H1 (cell line): Measurements from ENCODE around the gene GAMT. TPM values are rescaled to one million over a fixed set of nuclear protein-coding genes. Genes with fewer than 3 reads are reported as not detected.

ENCODE experiments used
- CTCF ChIA-PET: fragments of 300-600 bp; sonication (Branson Sonifier 250); formaldehyde crosslinking; loops from one replicate; lab custom pipeline; 2021; ENCODE audit not compliant: partially characterized antibody; lab: Charles Lee
- POLR2A ChIA-PET: fragments of 300-600 bp; sonication (Branson Sonifier 250); formaldehyde crosslinking; loops from one replicate; lab custom pipeline; 2021; ENCODE audit warnings: inconsistent platforms; ENCODE audit not compliant: partially characterized antibody; lab: Charles Lee
- DNase-seq, 2 experiments: peaks; one replicate each; pipeline versions ENCODE4 v3.0.0 to v3.0.0-alpha.2; 2010 to 2022; ENCODE audit warnings: low spot score in 2 of 2, low read depth in 1 of 2, mixed read lengths in 1 of 2
- FAIRE-seq: peaks from 2 replicates; lab custom pipeline; 2011; peaks lifted over from hg19 to GRCh38; lab: Jason Lieb, UNC
- H2AFZ ChIP-seq: 2 replicates; pipeline ENCODE4 v1.8.1; 2012; ENCODE audit warnings: low read length, inconsistent platforms
- H2AK5ac ChIP-seq: 2 replicates; pipeline ENCODE4 v1.6.1; 2013; ENCODE audit warnings: low read depth, low read length
- H2BK120ac ChIP-seq: replicated peaks from 2 replicates; pipeline ENCODE3; 2013; ENCODE audit warnings: low read depth, low read length, inconsistent platforms
- H2BK12ac ChIP-seq: 2 replicates; pipeline ENCODE4 v1.6.1; 2013; ENCODE audit warnings: low read depth, low read length
- H2BK15ac ChIP-seq: 2 replicates; pipeline ENCODE4 v1.6.1; 2013; ENCODE audit warnings: low read length
- H2BK20ac ChIP-seq: 2 replicates; pipeline ENCODE4 v1.6.1; 2013; ENCODE audit warnings: low read length
- H2BK5ac ChIP-seq: 2 replicates; pipeline ENCODE4 v1.6.1; 2013; ENCODE audit warnings: low read depth, low read length
- H3K14ac ChIP-seq: 2 replicates; pipeline ENCODE4 v1.6.1; 2013; ENCODE audit warnings: inconsistent platforms; ENCODE audit not compliant: insufficient read length
- H3K18ac ChIP-seq: 2 replicates; pipeline ENCODE4 v1.6.1; 2013; ENCODE audit warnings: low read length; ENCODE audit errors: extremely low read depth
- H3K23ac ChIP-seq: 2 replicates; pipeline ENCODE4 v1.6.1; 2013; ENCODE audit warnings: inconsistent platforms; ENCODE audit not compliant: insufficient read length
- H3K23me2 ChIP-seq: 2 replicates; pipeline ENCODE4 v1.6.1; 2013; ENCODE audit warnings: low read depth, low read length
- H3K27ac ChIP-seq: 2 replicates; pipeline ENCODE4 v1.6.1; 2011; ENCODE audit warnings: low read depth, low read length, inconsistent platforms
- H3K27me3 ChIP-seq, 4 experiments: replicated peaks in 1 of 4; 1 replicate in 1 of 4; 2 replicates in 3 of 4; pipeline versions ENCODE4 v1.6.1 to v1.8.1; 2011 to 2013; ENCODE audit warnings: low read length in 3 of 4, mild to moderate bottlenecking in 3 of 4, inconsistent platforms in 2 of 4, mixed read lengths in 2 of 4, moderate library complexity in 1 of 4; ENCODE audit not compliant: control insufficient read depth in 3 of 4, insufficient read depth in 3 of 4; ENCODE audit errors: extremely low read depth in 1 of 4
- H3K36me3 ChIP-seq, 4 experiments: 2 replicates each; pipeline versions ENCODE4 v1.6.1 to v1.8.1; 2011 to 2013; ENCODE audit warnings: mild to moderate bottlenecking in 4 of 4, low read length in 3 of 4, moderate library complexity in 2 of 4, control low read depth in 1 of 4, inconsistent platforms in 1 of 4; ENCODE audit not compliant: insufficient read depth in 4 of 4, control insufficient read depth in 2 of 4
- H3K4ac ChIP-seq: replicated peaks from 2 replicates; pipeline ENCODE3; 2013; ENCODE audit warnings: low read length, low read depth, mixed read lengths, inconsistent platforms; ENCODE audit not compliant: insufficient read length
- H3K4me1 ChIP-seq, 4 experiments: replicated peaks in 1 of 4; 1 replicate in 1 of 4; 2 replicates in 3 of 4; pipeline versions ENCODE4 v1.6.1 to v1.8.1; 2011 to 2013; ENCODE audit warnings: low read length in 3 of 4, inconsistent platforms in 2 of 4, mixed read lengths in 1 of 4; ENCODE audit not compliant: insufficient read depth in 4 of 4, control insufficient read depth in 3 of 4
- H3K4me2 ChIP-seq, 2 experiments: 2 replicates each; pipeline versions ENCODE4 v1.6.1 to v1.8.1; 2011 to 2013; ENCODE audit warnings: low read depth in 2 of 2, low read length in 2 of 2, control low read depth in 1 of 2, inconsistent platforms in 1 of 2, mild to moderate bottlenecking in 1 of 2; ENCODE audit not compliant: insufficient read depth in 1 of 2
- H3K4me3 ChIP-seq, 4 experiments: fragments of 200-600, 300-600 bp in 1 of 4; sonication (generic), shearing (Covaris generic), sonication (Bioruptor Twin) in 1 of 4; 2 replicates each; pipeline versions ENCODE4 v1.5.1 to v1.8.1; 2011 to 2016; ENCODE audit warnings: low read length in 4 of 4, low read depth in 3 of 4, control low read depth in 2 of 4, inconsistent platforms in 2 of 4, mild to moderate bottlenecking in 2 of 4, mixed read lengths in 1 of 4, moderate library complexity in 1 of 4; ENCODE audit not compliant: insufficient read depth in 2 of 4; ENCODE audit errors: extremely low read depth in 1 of 4
- H3K56ac ChIP-seq: replicated peaks from 2 replicates; pipeline ENCODE3; 2013; ENCODE audit warnings: low read depth, mild to moderate bottlenecking, mixed read lengths, low read length, inconsistent platforms; ENCODE audit not compliant: insufficient read length
- H3K79me1 ChIP-seq: 2 replicates; pipeline ENCODE4 v1.6.1; 2013; ENCODE audit warnings: low read depth, low read length, control low read depth
- H3K79me2 ChIP-seq, 2 experiments: 2 replicates each; pipeline versions ENCODE4 v1.6.1 to v1.8.1; 2012 to 2013; ENCODE audit warnings: low read length in 2 of 2, mild to moderate bottlenecking in 2 of 2, inconsistent platforms in 1 of 2; ENCODE audit not compliant: insufficient read depth in 2 of 2, control insufficient read depth in 1 of 2
- H3K9ac ChIP-seq, 4 experiments: replicated peaks in 1 of 4; 1 replicate in 1 of 4; 2 replicates in 3 of 4; pipeline versions ENCODE4 v1.6.1 to v1.8.1; 2011 to 2013; ENCODE audit warnings: low read depth in 3 of 4, low read length in 3 of 4, control low read depth in 2 of 4, mild to moderate bottlenecking in 2 of 4, moderate library complexity in 2 of 4, inconsistent platforms in 1 of 4; ENCODE audit errors: extremely low read depth in 1 of 4
- H3K9me3 ChIP-seq, 2 experiments: 2 replicates each; pipeline versions ENCODE4 v1.6.1 to v1.8.1; 2012 to 2013; ENCODE audit warnings: mild to moderate bottlenecking in 2 of 2, moderate library complexity in 2 of 2, control low read depth in 1 of 2, inconsistent platforms in 1 of 2, low read depth in 1 of 2, low read length in 1 of 2, mixed read lengths in 1 of 2; ENCODE audit not compliant: insufficient read depth in 2 of 2
- H4K20me1 ChIP-seq, 2 experiments: replicated peaks in 1 of 2; 2 replicates each; pipeline versions ENCODE3 to v1.8.1; 2011 to 2013; ENCODE audit warnings: inconsistent platforms in 2 of 2, low read length in 2 of 2, mild to moderate bottlenecking in 1 of 2; ENCODE audit not compliant: insufficient read depth in 2 of 2, control insufficient read depth in 1 of 2
- H4K5ac ChIP-seq: 2 replicates; pipeline ENCODE4 v1.6.1; 2013; ENCODE audit warnings: low read length, low read depth, mixed read lengths, inconsistent platforms; ENCODE audit not compliant: insufficient read length
- H4K8ac ChIP-seq: 2 replicates; pipeline ENCODE4 v1.8.0; 2013; ENCODE audit warnings: mild to moderate bottlenecking, moderate library complexity, low read length, inconsistent platforms; ENCODE audit not compliant: insufficient read depth; ENCODE audit errors: extremely low read depth
- H4K91ac ChIP-seq: replicated peaks from 2 replicates; pipeline ENCODE3; 2013; ENCODE audit warnings: low read length, mixed read lengths, inconsistent platforms; ENCODE audit not compliant: insufficient read length
- RNF2 ChIP-seq: fragments of 200-900, 300-1000 bp; sonication (generic); IDR thresholded peaks from 2 replicates; pipeline ENCODE4 v1.7.1; 2016; ENCODE audit warnings: borderline replicate concordance, low read depth, mild to moderate bottlenecking, antibody characterized with exemption, low read length; ENCODE audit not compliant: poor library complexity, severe bottlenecking; ENCODE audit errors: missing control alignments
- SRF ChIP-seq: IDR thresholded peaks from 2 replicates; pipeline ENCODE4 v1.6.1; 2011; ENCODE audit warnings: mild to moderate bottlenecking, low read depth, low read length, moderate library complexity
- USF2 ChIP-seq: IDR thresholded peaks from 2 replicates; pipeline ENCODE4 v1.6.1; 2011; ENCODE audit warnings: low read length, improper control_type of control experiment
- WGBS, 2 experiments: shearing (Covaris generic) in 1 of 2; methylation state at CpG; one replicate each; pipeline versions ENCODE4 v1.1.6 to v1.1.7; 2013 to 2015; ENCODE audit warnings: low lambda C conversion rate in 2 of 2, mixed read lengths in 2 of 2, inconsistent platforms in 1 of 2, low coverage in 1 of 2, missing lambda C conversion rate in 1 of 2; ENCODE audit not compliant: insufficient replicate concordance in 2 of 2, insufficient coverage in 1 of 2, insufficient read length in 1 of 2; ENCODE audit errors: extremely low coverage in 1 of 2, missing lambda C conversion rate in 1 of 2; 5-methylcytosine and 5-hydroxymethylcytosine counted together
- polyA plus RNA-seq, 7 experiments: library from polyadenylated mRNA; depleted of rRNA in 3 of 7; stranded (reverse) in 5 of 7; unstranded in 2 of 7; fragments of >200 nt in 5 of 7; fragments of 200-250 nt in 2 of 7; gene quantifications; 1 replicate in 5 of 7; 2 replicates in 1 of 7; 4 replicates in 1 of 7; pipeline versions ENCODE4 v1.2.1 to v1.2.3, GENCODE V29; 2011 to 2013; ENCODE audit warnings: missing spikeins in 2 of 7, mixed read lengths in 2 of 7
- total RNA-seq: library from RNA; stranded (reverse); fragmentation: NEBNext Ultra II Directional; extraction: Animal tissue kit (Norgen Biotek cat#: 25700); gene quantifications from 2 replicates; pipeline ENCODE4 v1.2.1, GENCODE V29; 2021

Gene GAMT
- total and polyA plus RNA-seq, 2 of the 8 experiments (the other 6 are each of a cell fraction or from before 2014, with no cell fraction given), result 17.2 to 35.6 TPM

GRCh38 chr19:1438933-1439354 is 37.6 kb upstream of the GAMT start:
- Histone ChIP-seq H4K20me1 (peaks cover 23 to 29% of the 10 kb centered on the region in 2 experiments), H3K14ac (no peak overlapping the region), H3K27ac (peak overlapping the region; percentile 47; the same call in 1 of the 2 replicates), H3K79me2 (peaks cover 2 to 24% of the 10 kb centered on the region in 2 experiments; a peak in 3 of 4 replicates), H2BK5ac (0 out of 2 replicates have a peak overlapping the region, but pooled peaks have one; percentile 95), H3K23ac (no peak overlapping the region), H3K4me1 (peaks cover 0 to 5% (median 4%) of the 10 kb centered on the region in 4 experiments; a peak in 4 of 7 replicates), H3K9ac (peak overlapping the region; percentile 91 to 99 (median 96)), H2AK5ac (no peak overlapping the region), H3K36me3 (peaks cover 29 to 48% (median 35%) of the 10 kb centered on the region in 4 experiments), H3K4me2 (peak overlapping the region; percentile 74 to 75), H2BK20ac (no peak overlapping the region), H4K8ac (peak overlapping the region; percentile 100; the same call in 1 of the 2 replicates), H3K56ac (no peak overlapping the region), H3K18ac (no peak overlapping the region), H2BK120ac (no peak overlapping the region), H3K9me3 (no peaks in the 10 kb centered on the region), H3K4me3 (peak overlapping the region; percentile 72 to 97 (median 90)), H3K4ac (no peak overlapping the region), H3K23me2 (peaks cover 3% of the 10 kb centered on the region; the same call in 1 of the 2 replicates), H2BK12ac (no peak overlapping the region), H4K5ac (no peak overlapping the region), H3K27me3 (no peaks in the 10 kb centered on the region), H2BK15ac (no peak overlapping the region), H3K79me1 (peaks cover 4% of the 10 kb centered on the region), H2AFZ (no peak overlapping the region), H4K91ac (no peak overlapping the region)
- 3% methylated on average over 12 of the region's 26 CpGs; no CpG with 5 or more reads in 1 of the 2 experiments for WGBS, 2 experiments
- FAIRE-seq (no peak), DNase-seq (no peak)
- POLR2A ChIA-PET, result interaction anchor here (0.8 to 7.6 kb wide), 10 partner anchors 12 to 195 kb away, joined by 3 to 109 read pairs (median 4); partner anchors contain the start of genes APC2 and REEP6
- TF ChIP-seq SRF, result no peak
- TF ChIP-seq USF2, result peak; percentile 25; the same call in 1 of the 2 replicates
- no peak for TF ChIP-seq RNF2
- CTCF ChIA-PET, result interaction anchor here (0.6 to 1.2 kb wide), 3 partner anchors 13 to 27 kb away, joined by 3 read pairs; no protein-coding TSS in a partner anchor
